Cardiac fibroblast (primary cell): ENCODE data around the gene OR11G2.
"Not testable (repeated sequence)": the region's sequence is repeated elsewhere in the genome, so short reads cannot be mapped to it uniquely, and the experiment has no call there.

ENCODE experiments used
- DNase-seq, 2 donors: peaks; one replicate each; pipeline versions ENCODE4 v3.0.0 to v3.0.0-alpha.2; 2010; ENCODE audit warnings: low read depth in 2 of 2
- H3K4me3 ChIP-seq, 2 donors: replicated peaks in 1 of 2; 1 replicate in 1 of 2; 2 replicates in 1 of 2; pipeline ENCODE4 v1.5.1; 2011; ENCODE audit warnings: low read depth in 2 of 2, low read length in 2 of 2, mild to moderate bottlenecking in 2 of 2, moderate library complexity in 1 of 2
- CTCF ChIP-seq: IDR thresholded peaks from one replicate; pipeline ENCODE4 v1.5.1; 2011; ENCODE audit warnings: low read depth, mild to moderate bottlenecking, low read length, inconsistent platforms

Gene OR11G2

DNA sequence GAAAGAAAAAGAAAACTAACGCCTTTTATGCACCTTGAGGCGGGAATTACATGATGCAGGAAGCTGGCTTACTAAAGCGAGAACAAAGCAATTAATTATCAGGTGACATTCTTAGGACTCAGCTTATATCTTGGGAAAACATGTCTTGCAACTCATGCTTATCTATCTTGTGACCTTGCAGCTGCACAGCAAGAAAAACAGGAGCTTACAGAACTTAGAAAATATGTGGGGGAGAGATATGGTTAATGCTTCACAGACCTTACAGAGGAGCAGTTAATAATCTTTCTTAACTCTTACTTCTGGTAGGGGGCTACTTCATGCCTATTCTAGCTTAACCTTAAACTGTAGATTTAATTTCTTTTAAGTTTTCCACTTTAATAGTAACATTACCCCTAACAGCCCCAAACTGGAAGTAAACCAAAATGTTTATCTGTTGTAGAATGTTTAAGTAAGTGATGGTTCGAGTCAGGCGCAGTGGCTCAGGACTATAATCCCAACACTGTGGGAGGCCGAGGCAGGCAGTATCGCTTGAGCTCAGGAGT is 13.2 kb upstream of the OR11G2 start:
- no peak for DNase-seq
- TF ChIP-seq CTCF = no peak
- H3K4me3 ChIP-seq = no peak overlapping the region

- TF ChIP-seq CTCF = no peak
- H3K4me3 ChIP-seq = no peak overlapping the region
- no peak for DNase-seq
These were observed 11.5 kb upstream of the OR11G2 start for GRCh38 chr14:20179218-20179617.

- DNase-seq = no peak
- TF ChIP-seq CTCF = no peak
These were observed 10.8 kb upstream of the OR11G2 start for GRCh38 chr14:20179880-20180279.

GRCh38 chr14:20180486-20180885 is 10.2 kb upstream of the OR11G2 start:
- H3K4me3 ChIP-seq = no peak overlapping the region
- no peak for TF ChIP-seq CTCF
- DNase-seq = no peak

More at GRCh38 chr14:20179880-20180279, 10.8 kb upstream of the OR11G2 start:
- no peak overlapping the region for H3K4me3 ChIP-seq

DNA sequence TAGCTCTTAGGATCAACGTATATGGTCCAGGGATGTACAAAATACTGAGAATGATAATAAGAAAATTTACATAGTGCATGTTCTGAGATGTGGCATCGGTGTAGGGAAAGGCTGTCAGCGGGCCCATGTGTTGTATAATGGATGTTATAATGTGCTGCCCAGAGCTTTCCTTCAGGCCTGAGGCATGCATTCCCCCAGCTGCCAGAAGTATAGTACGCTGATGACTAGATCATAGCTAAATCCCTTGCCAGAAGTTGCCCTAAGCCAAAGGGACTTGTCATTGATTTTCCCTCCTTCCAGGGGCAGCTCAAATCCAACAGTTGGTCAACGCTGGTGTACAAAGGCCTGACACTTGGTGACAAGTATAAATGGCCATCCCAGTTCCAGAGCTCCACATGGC is 6.5 kb upstream of the OR11G2 start:
- no peak overlapping the region for H3K4me3 ChIP-seq
- TF ChIP-seq CTCF = no peak
- DNase-seq = no peak

GRCh38 chr14:20191396-20191795 is 700 bp downstream of the OR11G2 start:
- no peak for TF ChIP-seq CTCF
- H3K4me3 ChIP-seq = no peak overlapping the region
- no peak for DNase-seq

DNA sequence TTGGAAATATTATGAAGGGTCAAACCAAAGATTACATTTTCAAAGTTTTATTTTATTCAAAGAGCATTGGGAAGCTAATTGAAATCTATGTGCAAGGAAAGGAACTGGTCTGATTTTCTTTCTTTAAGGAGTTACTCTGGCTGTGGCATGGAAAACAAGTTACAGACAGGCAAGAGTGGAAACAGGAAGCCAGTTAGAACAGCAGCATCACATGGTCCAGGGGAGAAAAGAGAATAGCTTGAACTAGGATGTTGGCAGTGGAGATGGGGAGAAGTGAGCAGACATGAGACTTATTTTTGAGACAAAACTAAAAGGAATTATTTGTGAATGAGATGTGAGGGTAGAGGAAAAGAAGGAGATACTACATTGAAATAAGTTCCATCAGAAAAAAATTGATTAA is 3.4 kb downstream of the OR11G2 start:
- no peak for DNase-seq
- no peak overlapping the region for H3K4me3 ChIP-seq
- TF ChIP-seq CTCF = no peak

- DNase-seq, H3K4me3 ChIP-seq: not testable (repeated sequence)
These were observed 4.5 kb downstream of the OR11G2 start for GRCh38 chr14:20195170-20195569.
